ENCODE data around the gene VSTM4. TPM values are rescaled to one million over a fixed set of nuclear protein-coding genes. Genes with fewer than 3 reads are reported as not detected.
A peak's percentile ranks its signal among the peaks of the same experiment; 100 is the strongest.

The VSTM4 gene
- total RNA-seq, 1 experiment from 2014 or later = 0.72 TPM

- Mint-ChIP-seq H3K27ac (no peak overlapping the region), H3K4me3 (no peak overlapping the region), H3K4me1 (peaks cover 13% of the 10 kb centered on the region), H3K36me3 (no peaks in the 10 kb centered on the region; the same call in 1 of the 2 replicates), H3K9me3 (peaks cover 8% of the 10 kb centered on the region), H3K27me3 (ENCODE audit: low read depth) (no peaks in the 10 kb centered on the region)
- DNase-seq (ENCODE audit: low spot score) (no peak), ATAC-seq (no peak)
- TF ChIP-seq PREB (CRISPR knock-in tag; IDR thresholded peaks at IDR 0.05; ENCODE audit: borderline replicate concordance) (no peak), STAT6 (CRISPR knock-in tag; conservative IDR thresholded peaks at IDR 0.05; ENCODE audit: low read depth) (no peak), ETV6 (CRISPR knock-in tag; IDR thresholded peaks at IDR 0.05) (no peak), MYBL2 (CRISPR knock-in tag; IDR thresholded peaks at IDR 0.05) (no peak), EMX1 (CRISPR knock-in tag; IDR thresholded peaks at IDR 0.05) (no peak), SOX15 (CRISPR knock-in tag; IDR thresholded peaks at IDR 0.05) (no peak), E2F5 (CRISPR knock-in tag; IDR thresholded peaks at IDR 0.05) (no peak), FOXK1 (CRISPR knock-in tag; IDR thresholded peaks at IDR 0.05) (no peak), HMGA2 (CRISPR knock-in tag; IDR thresholded peaks at IDR 0.05) (no peak), AR (CRISPR knock-in tag; IDR thresholded peaks at IDR 0.05) (no peak), CDX4 (CRISPR knock-in tag; IDR thresholded peaks at IDR 0.05; ENCODE audit: borderline replicate concordance) (no peak), CREM (CRISPR knock-in tag; IDR thresholded peaks at IDR 0.05) (no peak)
- CTCF ChIA-PET = no interaction called here
- POLR2A ChIA-PET = no interaction called here
Observed at GRCh38 chr10:49005270-49005669, 110.1 kb downstream of the VSTM4 start.

GRCh38 chr10:49001870-49002672, 113.3 kb downstream of the VSTM4 start:
- ATAC-seq = peak; percentile 39
- CTCF ChIA-PET = interaction anchor here (0.9 to 1.5 kb wide), 7 partner anchors 11 to 517 kb away, joined by 3 to 9 read pairs (median 4); no protein-coding TSS in a partner anchor
- no peak for TF ChIP-seq HMGA2 (CRISPR knock-in tag; IDR thresholded peaks at IDR 0.05)
- no peak for TF ChIP-seq ZNF396 (CRISPR knock-in tag; IDR thresholded peaks at IDR 0.05; ENCODE audit: borderline replicate concordance)
- no peak for TF ChIP-seq ZNF425 (CRISPR knock-in tag; conservative IDR thresholded peaks at IDR 0.05)
- no peak for TF ChIP-seq EMX1 (CRISPR knock-in tag; IDR thresholded peaks at IDR 0.05)
- TF ChIP-seq CREM (CRISPR knock-in tag; IDR thresholded peaks at IDR 0.05) = no peak
- TF ChIP-seq NFE2L1 (CRISPR knock-in tag; IDR thresholded peaks at IDR 0.05) = no peak
- TF ChIP-seq ZNF138 (CRISPR knock-in tag; conservative IDR thresholded peaks at IDR 0.05) = no peak
- TF ChIP-seq ZNF671 (CRISPR knock-in tag; IDR thresholded peaks at IDR 0.05) = no peak
- no peak for TF ChIP-seq NFYB (CRISPR knock-in tag; conservative IDR thresholded peaks at IDR 0.05; ENCODE audit: low read depth)
- TF ChIP-seq HMGXB4 (CRISPR knock-in tag; IDR thresholded peaks at IDR 0.05) = no peak
- no peak for TF ChIP-seq SMAD4 (CRISPR knock-in tag; IDR thresholded peaks at IDR 0.05)

More at GRCh38 chr10:49001870-49002672, 113.3 kb downstream of the VSTM4 start:
- H3K4me3 Mint-ChIP-seq = no peak overlapping the region
- POLR2A ChIA-PET = interaction anchor here (0.6 kb wide), 1 partner anchor 105 kb away, joined by 3 read pairs; no protein-coding TSS in a partner anchor
- H3K4me1 Mint-ChIP-seq = peaks cover 13% of the 10 kb centered on the region
- no peaks in the 10 kb centered on the region; the same call in 1 of the 2 replicates for H3K36me3 Mint-ChIP-seq
- no peak for DNase-seq (ENCODE audit: low spot score)
- H3K27ac Mint-ChIP-seq = no peak overlapping the region
- H3K9me3 Mint-ChIP-seq = peaks cover 8% of the 10 kb centered on the region
- no peaks in the 10 kb centered on the region for H3K27me3 Mint-ChIP-seq (ENCODE audit: low read depth)

All from WTC11 (cell line).